Measurements from ENCODE around the gene MTRF1. TPM values are rescaled to one million over a fixed set of nuclear protein-coding genes. Genes with fewer than 3 reads are reported as not detected.

The MTRF1 gene
- polyA plus RNA-seq, result 9.8 TPM

GRCh38 chr13:41263261-41263971, at the start of gene MTRF1:
MTRF1 (minus strand) TSS chr13:41263576; CDS start chr13:41260907, 2,669 bp downstream.
- H3K27ac Mint-ChIP-seq, result peak within 1 kb of the TSS; percentile 95 to 100 (median 96)
- no peaks in the 10 kb centered on the region for H3K27me3 Mint-ChIP-seq
- H3K36me3 Mint-ChIP-seq, result peaks cover 4% of the 10 kb centered on the region
- H3K4me3 Mint-ChIP-seq, result peak within 1 kb of the TSS; percentile 95 to 100 (median 99)
- H3K4me1 Mint-ChIP-seq, result peaks cover 13 to 19% (median 14%) of the 10 kb centered on the region in 3 donors
- H3K9me3 Mint-ChIP-seq, result peaks cover 0 to 8% (median 0%) of the 10 kb centered on the region in 3 donors

DNA sequence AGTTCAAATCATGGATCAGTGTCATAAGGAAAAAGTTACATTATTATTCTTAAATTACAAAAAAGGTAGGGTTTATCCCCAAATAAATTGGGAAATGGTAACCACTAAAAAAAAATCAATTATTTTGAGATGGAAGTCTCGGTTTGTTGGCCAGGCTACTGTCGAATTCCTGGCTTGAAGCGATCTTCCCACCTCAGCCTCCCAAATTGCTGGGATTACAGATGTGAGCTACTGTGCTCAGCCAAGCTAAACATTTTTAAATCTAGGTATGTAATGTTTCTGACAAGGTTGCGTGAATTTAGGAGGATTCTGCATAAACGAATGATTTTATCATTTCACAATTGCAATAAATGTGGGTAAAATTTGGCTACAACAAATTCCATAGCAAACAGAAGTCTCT, 49.7 kb upstream of the MTRF1 start:
- Mint-ChIP-seq H3K4me1 (peaks cover 19 to 36% (median 34%) of the 10 kb centered on the region in 3 donors), H3K27ac (no peak overlapping the region), H3K36me3 (no peaks in the 10 kb centered on the region), H3K9me3 (no peaks in the 10 kb centered on the region), H3K4me3 (peak overlapping the region in 3 of 4 donors; percentile 5 to 68 (median 9)), H3K27me3 (no peaks in the 10 kb centered on the region)

- Mint-ChIP-seq H3K4me1 (peaks cover 17 to 33% (median 30%) of the 10 kb centered on the region in 3 donors), H3K36me3 (no peaks in the 10 kb centered on the region), H3K27ac (peak overlapping the region; percentile 94 to 97 (median 96)), H3K9me3 (no peaks in the 10 kb centered on the region), H3K27me3 (no peaks in the 10 kb centered on the region), H3K4me3 (peak overlapping the region; percentile 95 to 100 (median 98))
Observed at GRCh38 chr13:41312176-41312500, 48.8 kb upstream of the MTRF1 start.

GRCh38 chr13:41311406-41312175, 48.2 kb upstream of the MTRF1 start:
- Mint-ChIP-seq H3K9me3 (no peaks in the 10 kb centered on the region), H3K4me3 (peak overlapping the region; percentile 95 to 100 (median 98)), H3K4me1 (peaks cover 15 to 29% (median 25%) of the 10 kb centered on the region in 3 donors), H3K27ac (peak overlapping the region; percentile 94 to 97 (median 96)), H3K27me3 (no peaks in the 10 kb centered on the region), H3K36me3 (no peaks in the 10 kb centered on the region)

DNA sequence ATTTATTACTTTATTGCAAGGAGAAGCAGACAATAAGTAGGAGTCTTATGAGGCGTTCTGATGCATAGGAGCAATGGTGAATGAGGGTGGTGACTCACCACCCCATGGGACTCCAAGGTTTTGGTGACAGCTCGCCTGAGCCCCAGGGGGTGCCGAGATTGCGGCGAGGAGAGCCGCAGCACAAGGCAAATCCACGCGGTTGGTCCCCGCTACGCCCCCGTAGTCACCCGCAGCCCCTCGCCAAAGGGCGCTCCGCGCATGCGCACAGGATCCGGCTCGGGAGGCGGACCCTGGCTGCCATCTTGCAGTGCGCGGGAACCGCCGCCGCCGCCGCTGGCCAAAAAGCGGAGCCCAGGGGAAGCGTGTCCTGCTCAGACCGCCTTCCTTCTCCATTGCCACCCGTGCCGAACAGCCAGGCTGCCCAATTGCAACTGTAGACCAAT, 47.6 kb upstream of the MTRF1 start, which contains the start of gene NAA16:
Gene NAA16, plus strand, starts transcription at position 305 of the 443 bp plus-strand sequence. CDS start 262 bp downstream, outside the sequence.
- Mint-ChIP-seq H3K36me3 (no peaks in the 10 kb centered on the region), H3K9me3 (no peaks in the 10 kb centered on the region), H3K4me3 (peak within 1 kb of the TSS; percentile 95 to 100 (median 98)), H3K4me1 (peaks cover 15 to 28% (median 25%) of the 10 kb centered on the region in 3 donors), H3K27me3 (no peaks in the 10 kb centered on the region), H3K27ac (peak within 1 kb of the TSS; percentile 94 to 97 (median 96))

- no peaks in the 10 kb centered on the region for H3K36me3 Mint-ChIP-seq
- H3K27ac Mint-ChIP-seq, result peak overlapping the region in 1 of 3 donors; percentile 61
- peak overlapping the region in 2 of 4 donors; percentile 29 to 84 for H3K4me3 Mint-ChIP-seq
- peaks cover 3 to 19% (median 10%) of the 10 kb centered on the region in 3 donors for H3K4me1 Mint-ChIP-seq
- H3K9me3 Mint-ChIP-seq, result no peaks in the 10 kb centered on the region
- H3K27me3 Mint-ChIP-seq, result peaks cover 2% of the 10 kb centered on the region
Observed at GRCh38 chr13:41307884-41308640, 44.7 kb upstream of the MTRF1 start.

GRCh38 chr13:41306271-41307145, 43.1 kb upstream of the MTRF1 start:
- Mint-ChIP-seq H3K9me3 (no peaks in the 10 kb centered on the region), H3K4me3 (peak overlapping the region in 1 of 4 donors; percentile 17), H3K4me1 (peaks cover 3 to 6% (median 4%) of the 10 kb centered on the region in 3 donors), H3K27me3 (peaks cover 2% of the 10 kb centered on the region), H3K36me3 (no peaks in the 10 kb centered on the region), H3K27ac (no peak overlapping the region)

DNA sequence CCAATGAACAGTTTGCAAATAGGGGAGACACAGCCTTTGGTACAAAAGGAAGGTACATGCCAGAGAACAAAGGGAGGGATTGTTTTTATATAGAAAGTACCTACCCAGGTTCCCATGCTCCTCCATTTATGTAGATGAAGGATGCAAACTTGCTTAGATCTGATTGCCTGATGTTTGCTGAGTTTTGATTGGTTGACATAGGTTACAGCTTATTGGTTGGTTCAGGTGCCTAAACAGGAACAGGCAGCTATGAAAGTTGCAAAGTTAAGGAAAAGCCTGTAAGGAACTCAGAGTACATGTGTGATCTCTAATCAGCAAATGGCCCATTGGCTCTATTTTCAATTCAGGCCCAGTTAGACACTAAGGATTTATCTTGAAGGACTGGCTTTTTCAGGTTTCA, 41.2 kb upstream of the MTRF1 start:
- H3K9me3 Mint-ChIP-seq, result no peaks in the 10 kb centered on the region
- no peak overlapping the region for H3K4me3 Mint-ChIP-seq
- no peak overlapping the region for H3K27ac Mint-ChIP-seq
- H3K4me1 Mint-ChIP-seq, result peaks cover 0 to 2% (median 0%) of the 10 kb centered on the region in 3 donors
- H3K27me3 Mint-ChIP-seq, result peaks cover 7% of the 10 kb centered on the region
- peaks cover 2% of the 10 kb centered on the region for H3K36me3 Mint-ChIP-seq

DNA sequence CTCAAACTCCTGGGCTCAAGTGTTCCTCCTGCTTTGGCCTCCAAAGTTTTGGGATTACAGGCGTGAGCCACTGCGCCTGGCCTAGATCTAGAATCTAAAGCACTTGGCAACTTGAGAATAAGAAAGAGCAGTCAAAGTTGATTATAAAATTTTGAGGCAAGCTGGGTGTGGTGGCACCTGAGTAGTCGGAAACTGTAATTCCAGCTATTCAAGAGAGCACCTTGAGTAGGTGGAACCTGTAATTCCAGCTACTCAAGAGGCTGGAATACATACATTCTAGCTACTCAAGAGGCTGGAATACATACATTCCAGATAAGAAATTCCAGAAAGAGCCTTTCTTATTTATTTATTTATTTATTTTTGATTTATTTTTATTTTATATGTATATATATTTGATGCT, 39.4 kb upstream of the MTRF1 start:
- Mint-ChIP-seq H3K4me3 (no peak overlapping the region), H3K27me3 (peaks cover 11% of the 10 kb centered on the region), H3K4me1 (peaks cover 0 to 2% (median 2%) of the 10 kb centered on the region in 3 donors), H3K27ac (no peak overlapping the region), H3K36me3 (peaks cover 2% of the 10 kb centered on the region), H3K9me3 (no peaks in the 10 kb centered on the region)

GRCh38 chr13:41299316-41300094, 36.1 kb upstream of the MTRF1 start:
- H3K27me3 Mint-ChIP-seq, result peaks cover 9% of the 10 kb centered on the region
- peaks cover 0 to 7% (median 6%) of the 10 kb centered on the region in 3 donors for H3K9me3 Mint-ChIP-seq
- H3K27ac Mint-ChIP-seq, result no peak overlapping the region
- no peak overlapping the region for H3K4me3 Mint-ChIP-seq
- peaks cover 0 to 2% (median 2%) of the 10 kb centered on the region in 3 donors for H3K4me1 Mint-ChIP-seq
- H3K36me3 Mint-ChIP-seq, result peaks cover 2% of the 10 kb centered on the region

- H3K36me3 Mint-ChIP-seq, result peaks cover 2% of the 10 kb centered on the region
- H3K4me1 Mint-ChIP-seq, result peaks cover 0 to 2% (median 2%) of the 10 kb centered on the region in 3 donors
- H3K9me3 Mint-ChIP-seq, result peaks cover 0 to 11% (median 8%) of the 10 kb centered on the region in 3 donors
- no peak overlapping the region for H3K4me3 Mint-ChIP-seq
- H3K27ac Mint-ChIP-seq, result peak overlapping the region in 1 of 3 donors; percentile 8
- H3K27me3 Mint-ChIP-seq, result peaks cover 9% of the 10 kb centered on the region
Observed at GRCh38 chr13:41296879-41297646, 33.7 kb upstream of the MTRF1 start.

DNA sequence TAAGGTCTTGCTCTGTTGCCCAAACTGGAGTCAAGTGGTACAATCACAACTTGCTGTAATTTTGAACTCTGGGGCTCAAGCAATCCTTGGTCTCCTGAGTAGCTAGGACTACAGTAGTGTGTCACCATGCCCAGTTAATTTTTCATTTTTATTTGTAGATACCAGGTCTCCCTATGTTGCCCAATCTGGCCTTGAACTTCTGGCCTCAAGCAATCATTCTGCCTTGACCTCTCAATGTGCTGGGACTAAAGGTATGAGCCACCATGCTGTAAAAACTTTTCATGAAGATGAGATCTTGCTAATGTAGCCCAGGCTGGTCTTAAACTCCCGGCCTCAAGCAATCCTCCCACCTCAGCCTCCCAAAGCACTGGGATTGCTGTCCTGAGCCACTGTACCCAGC, 32.6 kb upstream of the MTRF1 start:
- H3K4me1 Mint-ChIP-seq, result peaks cover 0 to 2% (median 2%) of the 10 kb centered on the region in 3 donors
- peaks cover 11% of the 10 kb centered on the region for H3K27me3 Mint-ChIP-seq
- no peak overlapping the region for H3K27ac Mint-ChIP-seq
- H3K36me3 Mint-ChIP-seq, result peaks cover 5% of the 10 kb centered on the region
- H3K9me3 Mint-ChIP-seq, result peaks cover 0 to 18% (median 10%) of the 10 kb centered on the region in 3 donors
- no peak overlapping the region for H3K4me3 Mint-ChIP-seq

DNA sequence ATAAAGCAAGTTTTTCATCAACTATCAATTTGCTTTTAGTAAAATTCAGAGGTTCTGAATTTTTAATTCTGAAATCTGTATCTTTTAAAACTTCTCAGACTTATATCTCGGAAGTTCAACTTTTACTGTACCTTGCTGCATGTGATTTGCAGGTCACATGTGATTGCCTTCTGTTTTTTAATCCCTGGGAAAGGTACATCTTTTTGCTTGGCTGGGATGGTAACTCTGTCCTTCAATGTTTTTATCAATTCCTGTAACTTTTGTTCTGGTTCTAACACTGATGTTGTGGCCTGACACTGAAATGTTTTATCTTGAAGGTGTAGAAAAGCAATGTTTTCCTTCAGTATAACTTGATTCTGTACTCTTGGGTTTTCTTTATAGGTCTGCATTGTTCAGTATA, 31.5 kb upstream of the MTRF1 start:
- Mint-ChIP-seq H3K4me3 (no peak overlapping the region), H3K36me3 (peaks cover 3% of the 10 kb centered on the region), H3K4me1 (peaks cover 0 to 2% (median 2%) of the 10 kb centered on the region in 3 donors), H3K27me3 (peaks cover 9% of the 10 kb centered on the region), H3K9me3 (peaks cover 0 to 18% (median 10%) of the 10 kb centered on the region in 3 donors), H3K27ac (no peak overlapping the region)

Data from IgD-negative memory B cell (primary cell).